H9 (cell line): ENCODE data around the gene TTC17. TPM values are rescaled to one million over a fixed set of nuclear protein-coding genes. Genes with fewer than 3 reads are reported as not detected.

Experiments used
- DNase-seq: peaks from one replicate; pipeline ENCODE4 v3.0.0-alpha.2; 2017
- H2AFZ ChIP-seq: one replicate; pipeline ENCODE4 v1.6.1; 2013; ENCODE audit warnings: mild to moderate bottlenecking, low read length, control low read depth, moderate library complexity
- H2AK5ac ChIP-seq: 2 replicates; pipeline ENCODE4 v1.6.1; 2013; ENCODE audit warnings: low read length, control low read depth, mixed read lengths; ENCODE audit not compliant: insufficient read length
- H2BK120ac ChIP-seq: one replicate; pipeline ENCODE4 v1.6.1; 2013; ENCODE audit warnings: low read depth, mild to moderate bottlenecking, low read length, control low read depth, inconsistent platforms; ENCODE audit not compliant: poor library complexity, severe bottlenecking
- H2BK12ac ChIP-seq: 2 replicates; pipeline ENCODE4 v1.6.1; 2013; ENCODE audit warnings: low read length, control low read depth, mixed read lengths, low read depth; ENCODE audit not compliant: insufficient read length
- H2BK15ac ChIP-seq: 2 replicates; pipeline ENCODE4 v1.6.1; 2013; ENCODE audit warnings: low read depth, low read length, control low read depth
- H2BK20ac ChIP-seq: one replicate; pipeline ENCODE4 v1.6.1; 2013; ENCODE audit warnings: low read depth, mild to moderate bottlenecking, low read length, control low read depth, inconsistent platforms; ENCODE audit not compliant: poor library complexity, severe bottlenecking
- H2BK5ac ChIP-seq: 2 replicates; pipeline ENCODE4 v1.6.1; 2013; ENCODE audit warnings: low read length, control low read depth, mixed read lengths; ENCODE audit not compliant: insufficient read length
- H3K14ac ChIP-seq: 2 replicates; pipeline ENCODE4 v1.6.1; 2013; ENCODE audit warnings: low read length, control low read depth; ENCODE audit not compliant: insufficient read depth
- H3K18ac ChIP-seq: 2 replicates; pipeline ENCODE4 v1.6.1; 2013; ENCODE audit warnings: low read depth, mild to moderate bottlenecking, mixed read lengths, low read length, control low read depth; ENCODE audit not compliant: insufficient read length
- H3K23ac ChIP-seq: 2 replicates; pipeline ENCODE4 v1.6.1; 2013; ENCODE audit warnings: low read length, control low read depth, mixed read lengths, low read depth; ENCODE audit not compliant: insufficient read length
- H3K23me2 ChIP-seq: 2 replicates; pipeline ENCODE4 v1.6.1; 2013; ENCODE audit warnings: low read depth, mild to moderate bottlenecking, mixed read lengths, low read length, control low read depth; ENCODE audit not compliant: insufficient read length, poor library complexity, severe bottlenecking
- H3K27ac ChIP-seq: 2 replicates; pipeline ENCODE4 v1.5.1; 2013; ENCODE audit warnings: low read length, control low read depth, mixed read lengths, low read depth; ENCODE audit not compliant: insufficient read length
- H3K27me3 ChIP-seq: 2 replicates; pipeline ENCODE4 v1.6.1; 2013; ENCODE audit warnings: low read length, control low read depth, inconsistent platforms; ENCODE audit not compliant: insufficient read depth
- H3K4ac ChIP-seq: 2 replicates; pipeline ENCODE4 v1.6.1; 2013; ENCODE audit warnings: low read depth, mild to moderate bottlenecking, control low read depth, inconsistent platforms, low read length, moderate library complexity
- H3K4me1 ChIP-seq: 2 replicates; pipeline ENCODE4 v1.6.1; 2013; ENCODE audit warnings: low read length, control low read depth, inconsistent platforms; ENCODE audit not compliant: insufficient read depth
- H3K4me2 ChIP-seq: 2 replicates; pipeline ENCODE4 v1.6.1; 2013; ENCODE audit warnings: low read length, control low read depth, mixed read lengths; ENCODE audit not compliant: insufficient read length, insufficient read depth
- H3K56ac ChIP-seq: 2 replicates; pipeline ENCODE4 v1.6.1; 2013; ENCODE audit warnings: low read depth, mild to moderate bottlenecking, mixed read lengths, low read length, control low read depth; ENCODE audit not compliant: insufficient read length
- H3K79me1 ChIP-seq: 2 replicates; pipeline ENCODE4 v1.6.1; 2013; ENCODE audit warnings: low read depth, mild to moderate bottlenecking, moderate library complexity, low read length, control low read depth, inconsistent platforms; ENCODE audit not compliant: insufficient read depth, poor library complexity, severe bottlenecking
- H3K79me2 ChIP-seq: 2 replicates; pipeline ENCODE4 v1.6.1; 2013; ENCODE audit warnings: low read length, control low read depth, inconsistent platforms; ENCODE audit not compliant: insufficient read depth
- H3K9ac ChIP-seq: 2 replicates; pipeline ENCODE4 v1.6.1; 2013; ENCODE audit warnings: low read length, control low read depth, mixed read lengths; ENCODE audit not compliant: insufficient read length; ENCODE audit errors: extremely low read depth
- H3K9me3 ChIP-seq: one replicate; pipeline ENCODE4 v1.6.1; 2013; ENCODE audit warnings: low read depth, low read length, inconsistent platforms; ENCODE audit not compliant: control insufficient read depth
- H3T11ph ChIP-seq: one replicate; pipeline ENCODE4 v1.6.1; 2013; ENCODE audit warnings: mild to moderate bottlenecking, low read length, control low read depth, inconsistent platforms
- H4K20me1 ChIP-seq: one replicate; pipeline ENCODE4 v1.6.1; 2013; ENCODE audit not compliant: control insufficient read depth, insufficient read length, insufficient read depth
- H4K5ac ChIP-seq: 2 replicates; pipeline ENCODE4 v1.6.1; 2013; ENCODE audit warnings: low read depth, mild to moderate bottlenecking, mixed read lengths, low read length, control low read depth; ENCODE audit not compliant: insufficient read length
- H4K8ac ChIP-seq: replicated peaks from 2 replicates; pipeline ENCODE4 v1.6.1; 2013; ENCODE audit warnings: low read length, control low read depth, mixed read lengths, low read depth; ENCODE audit not compliant: insufficient read length
- H4K91ac ChIP-seq: 2 replicates; pipeline ENCODE4 v1.6.1; 2013; ENCODE audit warnings: low read depth, mild to moderate bottlenecking, moderate library complexity, mixed read lengths, low read length, control low read depth; ENCODE audit not compliant: insufficient read length
- H3K27ac Mint-ChIP-seq, 3 experiments: 2 replicates in 2 of 3; 3 replicates in 1 of 3; pipeline ENCODE4 v1.8.0; 2020 to 2021; ENCODE audit warnings: mixed read lengths in 3 of 3, mild to moderate bottlenecking in 1 of 3, moderate library complexity in 1 of 3
- H3K27me3 Mint-ChIP-seq: 2 replicates; pipeline ENCODE4 v1.8.0; 2021; ENCODE audit warnings: low read depth, mild to moderate bottlenecking, moderate library complexity, mixed read lengths
- H3K36me3 Mint-ChIP-seq, 3 experiments: 2 replicates in 2 of 3; 3 replicates in 1 of 3; pipeline ENCODE4 v1.8.0; 2020 to 2021; ENCODE audit warnings: low read depth in 3 of 3, mixed read lengths in 3 of 3; ENCODE audit not compliant: insufficient read depth in 1 of 3
- H3K4me1 Mint-ChIP-seq, 2 experiments: 2 replicates each; pipeline ENCODE4 v1.8.0; 2020; ENCODE audit warnings: mixed read lengths in 2 of 2
- H3K4me3 Mint-ChIP-seq, 2 experiments: 2 replicates in 1 of 2; 3 replicates in 1 of 2; pipeline ENCODE4 v1.8.0; 2020 to 2021; ENCODE audit warnings: mild to moderate bottlenecking in 2 of 2, mixed read lengths in 2 of 2, moderate library complexity in 1 of 2
- H3K9me3 Mint-ChIP-seq, 2 experiments: 2 replicates in 1 of 2; 3 replicates in 1 of 2; pipeline ENCODE4 v1.8.0; 2020; ENCODE audit warnings: mild to moderate bottlenecking in 2 of 2, mixed read lengths in 2 of 2, moderate library complexity in 1 of 2
- CTCF ChIP-seq: fragments of 200-600 bp; sonication (generic); conservative IDR thresholded peaks from 3 replicates; pipeline ENCODE4 v1.8.0; 2021; ENCODE audit warnings: antibody characterized with exemption, mild to moderate bottlenecking
- WGBS: extraction: QIAGEN DNeasy Blood & Tissue Kit; methylation state at CpG from one replicate; pipeline ENCODE4 v1.1.7; 2013; ENCODE audit warnings: missing lambda C conversion rate, low lambda C conversion rate, mixed read lengths; ENCODE audit not compliant: insufficient read length; ENCODE audit errors: extremely low coverage; 5-methylcytosine and 5-hydroxymethylcytosine counted together
- total RNA-seq: library from RNA; stranded (reverse); gene quantifications from 2 replicates; pipeline ENCODE4 v1.2.1, GENCODE V29; 2021

The TTC17 gene
- total RNA-seq, 1 experiment from 2014 or later, result 68.5 TPM

- no peak overlapping the region for H2BK15ac ChIP-seq
- H3K27ac ChIP-seq, result no peak overlapping the region
- no peak overlapping the region for H2BK120ac ChIP-seq
- no CpG with 5 or more reads among the region's 6 CpGs for WGBS
- H3K9me3 ChIP-seq, result no peaks in the 10 kb centered on the region
- Mint-ChIP-seq H3K9me3 (no peaks in the 10 kb centered on the region; a peak in 2 of 5 replicates), H3K4me3 (no peak overlapping the region), H3K27me3 (peaks cover 19% of the 10 kb centered on the region), H3K4me1 (peaks cover 7 to 13% of the 10 kb centered on the region in 2 experiments; a peak in 3 of 4 replicates), H3K36me3 (no peaks in the 10 kb centered on the region), H3K27ac (no peak overlapping the region)
- no peaks in the 10 kb centered on the region; the same call in 1 of the 2 replicates for H3K4me1 ChIP-seq
- H2BK5ac ChIP-seq, result no peak overlapping the region
- TF ChIP-seq CTCF, result no peak
- no peak overlapping the region for H3K4me2 ChIP-seq
- H4K5ac ChIP-seq, result no peak overlapping the region
- H3K14ac ChIP-seq, result no peak overlapping the region
- no peak overlapping the region for H2AK5ac ChIP-seq
- H2BK12ac ChIP-seq, result no peak overlapping the region
- H4K20me1 ChIP-seq, result no peaks in the 10 kb centered on the region
- no peak overlapping the region for H3K23ac ChIP-seq
- H3K56ac ChIP-seq, result no peak overlapping the region
- H4K91ac ChIP-seq, result no peak overlapping the region
- DNase-seq, result no peak
- H2AFZ ChIP-seq, result no peak overlapping the region
- no peaks in the 10 kb centered on the region for H3K79me2 ChIP-seq
- H2BK20ac ChIP-seq, result no peak overlapping the region
- no peaks in the 10 kb centered on the region for H3K23me2 ChIP-seq
- H3K79me1 ChIP-seq, result no peaks in the 10 kb centered on the region
- H3K18ac ChIP-seq, result no peak overlapping the region
- no peak overlapping the region for H3K9ac ChIP-seq
- no peak overlapping the region for H3T11ph ChIP-seq
- no peak overlapping the region for H4K8ac ChIP-seq
- no peak overlapping the region for H3K4ac ChIP-seq
- H3K27me3 ChIP-seq, result no peaks in the 10 kb centered on the region
Measured at GRCh38 chr11:43511959-43512358, 153.2 kb downstream of the TTC17 start.
